T-cell (primary cell): ENCODE results near the gene CALR. TPM values are rescaled to one million over a fixed set of nuclear protein-coding genes. Genes with fewer than 3 reads are reported as not detected.

Experiments used
- ATAC-seq, 4 experiments: fragments of 200-7000 bp in 3 of 4; fragments of 150-1000 bp in 1 of 4; cut with Tn5 transposase; replicated peaks in 1 of 4; 1 replicate in 3 of 4; 2 replicates in 1 of 4; pipeline ENCODE4 v1.10.0; 2021; ENCODE audit warnings: moderate library complexity in 3 of 4, mild to moderate bottlenecking in 2 of 4, moderate number of reproducible peaks in 1 of 4
- CTCF ChIA-PET, 2 donors: fragments of 300-600 bp; sonication (Branson Sonifier 250); formaldehyde crosslinking; loops; one replicate each; lab custom pipeline; 2022; ENCODE audit warnings: antibody characterized with exemption in 2 of 2; lab: Charles Lee
- POLR2A ChIA-PET, 2 donors: fragments of 300-600 bp; sonication (Branson Sonifier 250); formaldehyde crosslinking; loops; one replicate each; lab custom pipeline; 2022; ENCODE audit warnings: antibody characterized with exemption in 2 of 2; lab: Charles Lee
- DNase-seq, 35 experiments: peaks; one replicate each; pipeline versions ENCODE4 v3.0.0 to v3.0.0-alpha.2; 2013 to 2023
- H3K27ac ChIP-seq: one replicate; pipeline ENCODE4 v1.5.1; 2013; ENCODE audit warnings: low read length
- H3K27me3 ChIP-seq, 2 experiments: replicated peaks in 1 of 2; 1 replicate in 1 of 2; 2 replicates in 1 of 2; pipeline versions ENCODE4 v1.6.1 to v1.7.0; 2013; ENCODE audit warnings: low read length in 1 of 2, mixed read lengths in 1 of 2; ENCODE audit not compliant: control insufficient read depth in 2 of 2, insufficient read depth in 2 of 2; ENCODE audit errors: extremely low read depth in 1 of 2
- H3K36me3 ChIP-seq, 2 donors: 1 replicate in 1 of 2; 2 replicates in 1 of 2; pipeline versions ENCODE4 v1.6.1 to v1.7.0; 2013; ENCODE audit warnings: low read length in 1 of 2; ENCODE audit not compliant: control insufficient read depth in 2 of 2, insufficient read depth in 1 of 2; ENCODE audit errors: extremely low read depth in 1 of 2
- H3K4me1 ChIP-seq, 2 experiments: 1 replicate in 1 of 2; 2 replicates in 1 of 2; pipeline versions ENCODE4 v1.6.1 to v1.7.0; 2013; ENCODE audit warnings: low read length in 2 of 2, mixed read lengths in 1 of 2; ENCODE audit not compliant: insufficient read depth in 2 of 2, control insufficient read depth in 1 of 2; ENCODE audit errors: extremely low read depth in 1 of 2
- H3K4me3 ChIP-seq, 2 donors: 1 replicate in 1 of 2; 2 replicates in 1 of 2; pipeline versions ENCODE4 v1.5.1 to v1.7.0; 2013; ENCODE audit warnings: mild to moderate bottlenecking in 2 of 2, low read length in 1 of 2, moderate library complexity in 1 of 2; ENCODE audit not compliant: control insufficient read depth in 1 of 2; ENCODE audit errors: extremely low read depth in 1 of 2
- H3K9me3 ChIP-seq: 2 replicates; pipeline ENCODE4 v1.7.0; 2013
- H3K27ac Mint-ChIP-seq, 2 donors: one replicate each; pipeline ENCODE4 v1.8.0; 2020 to 2021; ENCODE audit warnings: mild to moderate bottlenecking in 2 of 2, mixed read lengths in 2 of 2
- H3K27me3 Mint-ChIP-seq, 2 donors: one replicate each; pipeline ENCODE4 v1.8.0; 2021 to 2022; ENCODE audit warnings: mixed read lengths in 2 of 2
- H3K36me3 Mint-ChIP-seq: one replicate; pipeline ENCODE4 v1.8.0; 2021; ENCODE audit warnings: mixed read lengths
- H3K4me1 Mint-ChIP-seq, 3 donors: one replicate each; pipeline ENCODE4 v1.8.0; 2020 to 2022; ENCODE audit warnings: mixed read lengths in 3 of 3, mild to moderate bottlenecking in 1 of 3
- H3K4me3 Mint-ChIP-seq, 3 donors: one replicate each; pipeline ENCODE4 v1.8.0; 2020 to 2022; ENCODE audit warnings: mild to moderate bottlenecking in 3 of 3, mixed read lengths in 3 of 3, moderate library complexity in 3 of 3
- H3K9me3 Mint-ChIP-seq, 3 donors: one replicate each; pipeline ENCODE4 v1.8.0; 2020 to 2022; ENCODE audit warnings: mixed read lengths in 3 of 3
- WGBS: methylation state at CpG from one replicate; pipeline ENCODE4 v1.1.5; 2013; ENCODE audit warnings: missing lambda C conversion rate; ENCODE audit not compliant: insufficient coverage; 5-methylcytosine and 5-hydroxymethylcytosine counted together
- total RNA-seq, 35 experiments: library from RNA in 6 of 35; stranded (reverse) in 6 of 35; fragments of 120-200 nt in 1 of 35; gene quantifications; one replicate each; pipeline versions ENCODE4 v1.2.1 to v1.2.4 and lab custom pipeline; 2013 to 2026

CALR gene
- total RNA-seq, 5 donors from 2014 or later (not counting 1 experiment from before 2014, with no cell fraction given) = 429 to 530 (median 501) TPM

DNA sequence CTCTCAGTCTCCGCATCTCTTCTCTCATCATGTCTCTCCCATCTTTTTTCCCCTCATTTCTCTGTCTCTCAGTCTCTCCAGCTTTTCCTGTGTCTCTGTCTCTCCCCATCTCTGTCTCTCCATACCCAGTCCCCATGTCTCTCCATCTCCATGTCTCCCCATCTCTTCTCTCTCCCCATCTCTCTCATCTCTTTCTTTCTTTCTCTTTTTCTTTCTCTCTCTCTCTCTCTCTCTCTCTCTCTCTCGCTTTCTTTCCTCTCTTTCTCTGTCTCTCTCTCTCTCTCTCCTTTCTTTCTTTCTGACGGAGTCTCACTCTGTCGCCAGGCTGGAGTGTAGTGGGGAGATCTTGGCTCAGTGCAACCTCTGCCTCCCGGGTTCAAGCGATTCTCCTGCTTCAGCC is 44.2 kb downstream of the CALR start:
- POLR2A ChIA-PET = no interaction called here

DNA sequence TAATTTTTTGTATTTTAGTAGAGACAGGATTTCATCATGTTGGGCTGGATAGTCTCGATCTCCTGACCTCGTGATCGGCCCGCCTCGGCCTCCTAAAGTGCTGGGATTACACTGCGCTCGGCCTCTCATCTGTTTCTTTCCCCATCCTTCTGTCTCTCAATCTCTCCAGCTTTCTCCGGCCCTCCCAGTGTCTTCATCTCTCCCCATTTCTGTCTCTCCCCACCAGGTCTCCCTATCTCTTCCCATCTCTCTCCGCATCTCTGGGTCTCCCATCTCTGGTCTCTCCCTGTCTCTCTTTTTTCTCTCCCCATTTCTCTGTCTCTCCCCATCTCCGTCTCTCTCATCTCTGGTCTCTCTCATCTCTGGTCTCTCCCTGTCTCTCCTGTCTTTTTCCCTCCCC is 44.7 kb downstream of the CALR start:
- Histone ChIP-seq H3K9me3 (no peaks in the 10 kb centered on the region), H3K27ac (no peak overlapping the region), H3K4me1 (peaks cover 0 to 29% of the 10 kb centered on the region in 2 experiments), H3K36me3 (no peaks in the 10 kb centered on the region), H3K4me3 (peak overlapping the region in 1 of 2 donors; percentile 41), H3K27me3 (peaks cover 0 to 57% of the 10 kb centered on the region in 2 experiments)
- WGBS = 64% methylated on average over 10 of the region's 10 CpGs
- Mint-ChIP-seq H3K27ac (no peak overlapping the region), H3K9me3 (no peaks in the 10 kb centered on the region), H3K4me1 (peaks cover under 1 to 8% (median 4%) of the 10 kb centered on the region in 3 donors), H3K27me3 (peaks cover 10% of the 10 kb centered on the region in 2 donors), H3K4me3 (no peak overlapping the region), H3K36me3 (no peaks in the 10 kb centered on the region)
- POLR2A ChIA-PET = no interaction called here
- no peak for ATAC-seq
- CTCF ChIA-PET = interaction anchor here in 1 of 2 donors (0.5 kb wide), 1 partner anchor 9 kb away, joined by 3 read pairs; no protein-coding TSS in a partner anchor
- no peak for DNase-seq

More for the DNA sequence above, 44.2 kb downstream of the CALR start:
- ATAC-seq (no peak), DNase-seq (no peak)
- CTCF ChIA-PET = interaction anchor here in 1 of 2 donors (0.5 kb wide), 1 partner anchor 9 kb away, joined by 3 read pairs; no protein-coding TSS in a partner anchor
- no peaks in the 10 kb centered on the region for H3K36me3 ChIP-seq
- peaks cover 14% of the 10 kb centered on the region in 2 donors for H3K27me3 Mint-ChIP-seq
- WGBS = 100% methylated on average over 1 of the region's 6 CpGs
- no peak overlapping the region for H3K27ac ChIP-seq
- peaks cover 0 to 57% of the 10 kb centered on the region in 2 experiments for H3K27me3 ChIP-seq
- no peaks in the 10 kb centered on the region for H3K9me3 ChIP-seq
- H3K27ac Mint-ChIP-seq = no peak overlapping the region
- H3K9me3 Mint-ChIP-seq = no peaks in the 10 kb centered on the region
- H3K4me3 ChIP-seq = no peak overlapping the region
- no peaks in the 10 kb centered on the region for H3K36me3 Mint-ChIP-seq
- H3K4me1 ChIP-seq = peaks cover 0 to 33% of the 10 kb centered on the region in 2 experiments
- peaks cover 5 to 8% (median 6%) of the 10 kb centered on the region in 3 donors for H3K4me1 Mint-ChIP-seq
- no peak overlapping the region for H3K4me3 Mint-ChIP-seq

DNA sequence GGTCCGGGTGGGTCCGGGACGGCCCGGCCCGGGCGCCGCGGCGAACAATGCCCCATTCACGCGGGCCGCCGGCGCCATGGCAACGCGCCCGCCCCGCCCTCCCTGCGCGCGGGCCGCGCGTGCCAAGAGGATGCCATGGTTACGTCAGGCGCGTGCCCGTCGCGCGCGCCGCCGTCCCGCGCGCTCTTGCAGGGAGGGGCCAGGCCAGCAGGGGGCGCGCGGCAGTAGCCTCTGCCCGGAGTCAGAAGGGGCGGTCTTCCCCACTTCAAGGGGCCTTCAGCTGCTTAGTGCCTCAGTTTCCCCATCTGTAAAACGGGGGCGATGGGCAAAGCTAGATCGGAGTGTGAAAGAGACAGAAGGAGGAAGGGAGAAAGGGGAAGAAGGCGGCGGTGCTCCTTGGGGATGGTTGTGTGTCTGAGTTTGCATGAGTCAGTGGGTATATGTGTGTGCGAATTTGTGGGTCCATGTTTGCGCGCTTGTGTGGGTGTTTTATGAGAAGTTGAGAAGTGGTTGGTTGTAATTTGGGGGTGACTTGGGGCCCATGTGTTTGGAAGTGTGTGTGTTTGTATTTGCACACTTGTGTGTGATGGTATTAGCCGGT is 45.2 kb downstream of the CALR start:
- DNase-seq = peak; percentile 54 to 92 (median 76)
- Mint-ChIP-seq H3K27ac (no peak overlapping the region), H3K4me1 (peaks cover 0 to 8% (median 4%) of the 10 kb centered on the region in 3 donors), H3K9me3 (no peaks in the 10 kb centered on the region), H3K27me3 (peaks cover 8 to 9% of the 10 kb centered on the region in 2 donors), H3K4me3 (no peak overlapping the region), H3K36me3 (no peaks in the 10 kb centered on the region)
- ChIA-PET CTCF (interaction anchor here in 1 of 2 donors (1.9 kb wide), 1 partner anchor 78 kb away, joined by 4 read pairs; no protein-coding TSS in a partner anchor), POLR2A (no interaction called here)
- peak; percentile 85 to 92 (median 88) for ATAC-seq
- peaks cover 0 to 28% of the 10 kb centered on the region in 2 experiments for H3K4me1 ChIP-seq
- 10% methylated on average over 48 of the region's 51 CpGs for WGBS
- H3K27me3 ChIP-seq = peaks cover 0 to 55% of the 10 kb centered on the region in 2 experiments
- H3K27ac ChIP-seq = no peak overlapping the region
- no peak overlapping the region for H3K4me3 ChIP-seq
- no peaks in the 10 kb centered on the region for H3K36me3 ChIP-seq
- no peaks in the 10 kb centered on the region for H3K9me3 ChIP-seq

DNA sequence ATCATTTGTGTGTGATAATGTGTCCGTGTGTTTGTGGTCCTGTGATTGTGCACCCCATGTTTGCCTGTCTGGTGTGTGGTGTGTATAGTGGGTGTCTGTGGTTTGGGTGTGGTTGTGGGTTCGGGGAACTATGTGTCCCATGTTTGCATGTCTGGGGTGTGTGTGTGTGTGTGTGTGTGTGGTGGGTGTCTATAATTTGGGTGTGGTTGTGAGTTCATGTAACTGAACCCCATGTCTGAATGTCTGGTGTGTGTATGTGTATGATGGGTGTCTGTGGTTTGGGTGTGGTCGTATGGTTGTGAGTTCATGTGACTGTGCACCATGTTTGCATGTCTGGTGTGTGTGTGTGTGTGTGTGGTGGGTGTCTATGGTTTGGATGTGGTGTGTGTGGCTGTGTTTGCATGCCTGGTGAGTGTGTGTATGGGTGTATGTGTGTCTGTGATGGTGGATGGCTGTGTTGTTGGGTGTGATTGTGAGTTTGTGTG is 45.8 kb downstream of the CALR start:
- DNase-seq (peak in 1 of 35 experiments; percentile 30), ATAC-seq (no peak)
- Mint-ChIP-seq H3K27me3 (peaks cover 5 to 9% of the 10 kb centered on the region in 2 donors), H3K9me3 (no peaks in the 10 kb centered on the region), H3K36me3 (no peaks in the 10 kb centered on the region), H3K27ac (no peak overlapping the region), H3K4me3 (no peak overlapping the region), H3K4me1 (peaks cover 0 to 8% (median 4%) of the 10 kb centered on the region in 3 donors)
- ChIA-PET CTCF (interaction anchor here in 1 of 2 donors (0.7 to 1.9 kb wide), 2 partner anchors 77 to 110 kb away, joined by 3 to 4 read pairs; no protein-coding TSS in a partner anchor), POLR2A (no interaction called here)
- H3K4me1 ChIP-seq = peaks cover 0 to 28% of the 10 kb centered on the region in 2 experiments
- no peak overlapping the region for H3K27ac ChIP-seq
- WGBS = 46% methylated on average over 3 of the region's 3 CpGs
- no peaks in the 10 kb centered on the region for H3K36me3 ChIP-seq
- H3K9me3 ChIP-seq = no peaks in the 10 kb centered on the region
- H3K4me3 ChIP-seq = no peak overlapping the region
- peaks cover 0 to 58% of the 10 kb centered on the region in 2 experiments for H3K27me3 ChIP-seq

DNA sequence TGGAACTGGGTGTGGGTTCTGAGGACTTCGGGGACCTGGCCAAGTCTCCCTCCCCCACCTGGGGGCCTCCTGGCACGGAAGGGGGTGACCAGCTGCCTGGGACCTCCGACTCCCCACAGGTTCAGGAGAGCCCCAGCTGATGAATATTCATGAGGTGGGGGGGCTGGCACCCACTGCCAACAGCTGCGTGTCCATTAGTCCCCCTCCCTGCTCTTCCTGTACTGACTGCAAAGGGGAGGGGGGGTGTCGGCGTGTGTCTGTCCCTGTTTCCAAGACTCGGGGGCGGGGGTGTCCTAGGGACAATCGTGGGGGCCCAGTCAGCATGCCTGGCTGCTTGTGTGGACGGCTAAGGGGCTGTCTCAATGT is 46.3 kb downstream of the CALR start:
- 54% methylated on average over 6 of the region's 10 CpGs for WGBS
- Mint-ChIP-seq H3K4me1 (peaks cover 0 to 8% (median 4%) of the 10 kb centered on the region in 3 donors), H3K4me3 (no peak overlapping the region), H3K27ac (no peak overlapping the region), H3K36me3 (no peaks in the 10 kb centered on the region), H3K9me3 (no peaks in the 10 kb centered on the region), H3K27me3 (peaks cover 5 to 9% of the 10 kb centered on the region in 2 donors)
- H3K36me3 ChIP-seq = no peaks in the 10 kb centered on the region
- no peak for ATAC-seq
- H3K27me3 ChIP-seq = peaks cover 0 to 58% of the 10 kb centered on the region in 2 experiments
- peaks cover 0 to 28% of the 10 kb centered on the region in 2 experiments for H3K4me1 ChIP-seq
- ChIA-PET CTCF (interaction anchor here (0.7 to 1.9 kb wide), 5 partner anchors 19 to 110 kb away, joined by 3 to 8 read pairs (median 3); no protein-coding TSS in a partner anchor), POLR2A (no interaction called here)
- no peaks in the 10 kb centered on the region for H3K9me3 ChIP-seq
- DNase-seq = no peak
- no peak overlapping the region for H3K4me3 ChIP-seq
- H3K27ac ChIP-seq = no peak overlapping the region

DNA sequence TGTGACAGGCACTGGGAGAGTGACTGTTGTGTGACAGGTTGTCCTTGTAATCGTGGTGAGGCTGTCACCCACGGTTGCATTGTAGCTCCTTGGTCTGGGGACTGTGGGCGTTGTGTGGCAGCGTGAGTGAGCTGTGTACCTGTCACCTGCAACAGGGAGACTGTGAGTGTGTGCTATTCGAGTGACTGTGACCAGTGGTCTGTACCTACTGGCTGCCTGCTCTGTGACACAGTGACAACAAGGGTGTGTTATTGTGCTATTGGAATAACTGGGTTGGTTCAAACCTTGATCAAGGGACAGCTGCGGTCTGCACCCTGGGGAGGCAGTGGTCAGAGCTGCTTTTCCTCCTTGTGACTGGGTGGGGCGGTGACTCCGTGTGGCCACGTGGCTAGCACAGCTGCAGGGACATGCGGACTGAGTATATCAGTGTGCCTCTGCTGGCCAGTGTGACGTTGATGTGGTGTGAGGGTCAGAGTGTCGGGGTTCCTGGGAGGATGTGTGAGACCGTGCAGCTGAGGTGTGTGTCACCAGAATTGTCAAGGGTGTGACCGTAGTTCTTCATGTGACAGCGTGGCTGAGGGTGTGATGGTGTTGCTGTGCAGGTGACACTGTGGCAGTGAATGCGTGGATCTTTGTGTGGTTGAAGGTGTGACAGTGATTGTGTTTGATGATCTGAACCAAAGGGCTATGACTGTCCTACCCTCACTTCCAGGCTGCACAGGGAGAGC is 46.8 kb downstream of the CALR start:
- DNase-seq = peak in 21 of 35 experiments; percentile 7 to 59 (median 29)
- Histone ChIP-seq H3K27ac (no peak overlapping the region), H3K9me3 (no peaks in the 10 kb centered on the region), H3K4me1 (peaks cover 0 to 28% of the 10 kb centered on the region in 2 experiments), H3K27me3 (peaks cover 0 to 55% of the 10 kb centered on the region in 2 experiments), H3K4me3 (no peak overlapping the region), H3K36me3 (no peaks in the 10 kb centered on the region)
- ATAC-seq = peak in 1 of 4 experiments; percentile 28
- no peak overlapping the region for H3K27ac Mint-ChIP-seq
- H3K9me3 Mint-ChIP-seq = no peaks in the 10 kb centered on the region
- H3K4me1 Mint-ChIP-seq = peaks cover 0 to 8% (median 4%) of the 10 kb centered on the region in 3 donors
- WGBS = 58% methylated on average over 15 of the region's 16 CpGs
- CTCF ChIA-PET = interaction anchor here (0.8 to 1.9 kb wide), 4 partner anchors 20 to 76 kb away, joined by 3 to 8 read pairs (median 4); no protein-coding TSS in a partner anchor
- peaks cover 5 to 9% of the 10 kb centered on the region in 2 donors for H3K27me3 Mint-ChIP-seq
- no peaks in the 10 kb centered on the region for H3K36me3 Mint-ChIP-seq
- H3K4me3 Mint-ChIP-seq = no peak overlapping the region
- POLR2A ChIA-PET = interaction anchor here in 1 of 2 donors (0.5 kb wide), 1 partner anchor 381 kb away, joined by 4 read pairs; no protein-coding TSS in a partner anchor
